Muscle of back (tissue), 11 donors: ENCODE data around the gene MFSD6. TPM values are rescaled to one million over a fixed set of nuclear protein-coding genes. Genes with fewer than 3 reads are reported as not detected.
"Not testable (repeated sequence)": the region's sequence is repeated elsewhere in the genome, so short reads cannot be mapped to it uniquely, and the experiment has no call there.

Source experiments
- DNase-seq, 3 donors: peaks; one replicate each; pipeline versions ENCODE4 v3.0.0 to v3.0.0-alpha.2; 2013
- polyA plus RNA-seq, 10 donors: library from polyadenylated mRNA; unstranded; fragments of 120-200 nt; gene quantifications; one replicate each; pipeline ENCODE4 v1.2.1, GENCODE V29; 2013; ENCODE audit not compliant: insufficient read length in 10 of 10

Gene MFSD6
- polyA plus RNA-seq, 10 donors = 7.6 to 13.6 (median 10.3) TPM

DNA sequence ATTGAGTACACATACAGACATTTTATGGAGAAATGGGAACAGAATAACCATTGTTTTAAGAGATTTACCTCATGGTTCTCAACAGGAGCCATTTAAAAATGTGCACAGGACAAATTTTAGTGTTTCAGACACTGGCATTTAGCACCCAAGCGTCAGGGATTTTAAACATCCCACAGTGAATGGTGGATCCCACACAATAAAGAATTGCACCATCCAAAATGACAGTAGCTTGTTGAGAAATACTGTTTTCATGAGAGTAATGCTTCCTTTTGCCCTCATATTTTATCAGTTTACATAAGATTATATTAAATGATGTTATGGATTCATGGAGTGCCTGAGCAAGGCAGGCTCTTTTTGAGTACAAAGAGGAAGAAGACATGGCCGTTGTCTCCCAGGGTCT lies 54.0 kb downstream of the MFSD6 start:
- no peak for DNase-seq

- DNase-seq = no peak
These were observed 54.5 kb downstream of the MFSD6 start for GRCh38 chr2:190462611-190463010.

DNA sequence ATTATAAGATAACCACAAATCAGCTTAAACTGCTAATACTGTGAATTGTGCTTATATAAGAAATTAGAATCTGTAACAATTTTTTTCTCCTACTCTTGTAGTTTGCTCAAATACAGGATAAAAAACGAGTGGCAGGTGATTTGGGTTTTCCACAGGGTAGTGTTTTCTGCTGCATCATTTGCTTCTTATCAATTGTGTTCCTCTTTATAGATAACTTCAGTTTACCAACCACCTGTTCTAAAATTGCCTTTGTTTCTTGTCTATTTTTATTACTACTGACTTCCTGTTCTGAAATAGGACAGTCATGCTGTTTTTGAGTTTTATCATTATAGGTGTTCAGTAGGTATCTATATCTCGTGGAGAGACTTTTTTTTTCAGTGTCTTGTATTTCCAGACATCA lies 56.9 kb downstream of the MFSD6 start:
- no peak for DNase-seq

- peak in 2 of 3 donors; percentile 34 to 63 for DNase-seq
These were observed 58.8 kb downstream of the MFSD6 start for GRCh38 chr2:190466819-190467446.

DNA sequence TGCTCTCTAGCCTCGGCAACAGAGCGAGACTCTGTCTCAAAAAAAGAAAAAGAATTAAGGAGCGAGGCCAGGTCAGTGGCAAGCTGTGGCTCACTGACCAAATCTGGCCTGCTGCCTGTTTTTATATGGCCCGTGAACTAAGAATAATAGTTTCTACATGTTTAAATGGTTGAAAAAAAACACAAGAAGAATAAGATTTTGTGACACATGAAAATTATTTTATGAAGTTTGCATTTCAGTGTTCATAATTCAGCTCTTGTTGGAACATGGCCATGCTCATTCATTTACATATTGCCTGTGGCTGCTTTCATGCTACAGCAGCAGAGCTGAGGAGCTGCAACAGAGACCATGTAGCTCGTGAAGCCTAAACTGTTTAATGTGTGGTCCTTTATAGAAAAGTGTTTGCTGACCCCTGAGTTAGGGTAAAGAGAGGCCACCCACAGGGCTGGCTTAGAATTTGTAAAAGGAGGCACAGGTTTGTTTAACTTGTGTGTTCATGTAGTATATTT lies 59.5 kb downstream of the MFSD6 start:
- peak; percentile 39 to 85 (median 65) for DNase-seq

DNA sequence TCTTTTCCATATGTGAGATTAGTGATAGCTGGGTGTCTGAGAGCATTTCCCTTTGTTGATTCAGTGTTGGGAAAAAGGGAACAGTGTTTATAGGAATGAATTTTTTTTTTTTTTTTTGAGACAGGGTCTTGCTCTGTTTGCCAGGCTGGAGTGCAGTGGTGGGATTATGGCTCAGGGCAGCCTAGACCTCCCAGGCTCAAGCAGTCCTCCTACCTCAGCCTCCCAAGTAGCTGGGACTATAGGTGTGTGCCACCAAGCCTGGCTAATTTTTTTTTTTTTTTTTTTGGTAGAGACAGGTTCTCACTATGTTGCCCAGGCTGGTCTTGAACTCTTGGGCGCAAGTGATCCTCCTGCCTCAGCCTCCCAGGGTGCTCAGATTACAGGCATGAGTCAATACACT lies 60.2 kb downstream of the MFSD6 start:
- DNase-seq = not testable (repeated sequence)

DNA sequence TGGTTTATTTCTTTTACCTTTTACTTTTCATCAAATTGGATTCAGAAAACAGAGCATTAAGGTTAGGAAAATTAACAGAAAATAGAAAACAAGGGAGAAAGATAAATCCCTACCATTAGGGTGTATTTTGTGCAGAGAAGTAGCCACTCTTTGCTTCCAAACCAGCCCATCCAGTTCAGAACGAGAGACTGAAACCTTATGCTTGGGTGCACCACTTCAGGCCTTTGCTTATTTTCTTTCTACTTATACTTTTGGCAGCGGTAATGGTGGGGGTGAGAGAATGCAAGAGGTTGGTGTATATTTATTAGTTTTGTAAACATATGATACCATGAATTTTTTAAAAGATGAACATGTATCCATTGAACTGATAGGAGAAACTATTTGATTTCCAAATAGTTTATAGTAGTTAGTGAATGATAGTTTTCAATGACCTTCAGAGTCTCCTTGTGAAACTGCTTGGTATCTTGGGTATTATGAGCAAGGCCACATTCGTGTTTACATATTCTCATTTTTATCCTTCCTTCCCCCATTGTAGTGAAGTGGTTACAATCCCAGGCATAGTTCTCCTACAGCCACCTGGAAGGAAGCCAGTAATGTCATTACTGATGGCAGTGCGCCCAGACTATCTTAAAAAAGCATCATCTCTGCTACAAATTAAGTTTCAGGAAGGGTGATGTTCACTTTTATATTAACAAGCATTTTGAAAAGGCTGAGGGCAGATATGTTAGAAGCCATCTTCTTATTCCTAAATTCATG lies 60.8 kb downstream of the MFSD6 start:
- DNase-seq = peak; percentile 95 to 97 (median 97)

- DNase-seq = peak; percentile 51 to 88 (median 75)
These were observed 61.6 kb downstream of the MFSD6 start for GRCh38 chr2:190469771-190470170.

GRCh38 chr2:190470256-190470826 lies 62.2 kb downstream of the MFSD6 start:
- DNase-seq = peak in 1 of 3 donors; percentile 28

- DNase-seq = peak in 2 of 3 donors; percentile 59 to 74
These were observed 69.7 kb downstream of the MFSD6 start for GRCh38 chr2:190477661-190478454.

GRCh38 chr2:190478572-190479195 lies 70.5 kb downstream of the MFSD6 start:
- no peak for DNase-seq

DNA sequence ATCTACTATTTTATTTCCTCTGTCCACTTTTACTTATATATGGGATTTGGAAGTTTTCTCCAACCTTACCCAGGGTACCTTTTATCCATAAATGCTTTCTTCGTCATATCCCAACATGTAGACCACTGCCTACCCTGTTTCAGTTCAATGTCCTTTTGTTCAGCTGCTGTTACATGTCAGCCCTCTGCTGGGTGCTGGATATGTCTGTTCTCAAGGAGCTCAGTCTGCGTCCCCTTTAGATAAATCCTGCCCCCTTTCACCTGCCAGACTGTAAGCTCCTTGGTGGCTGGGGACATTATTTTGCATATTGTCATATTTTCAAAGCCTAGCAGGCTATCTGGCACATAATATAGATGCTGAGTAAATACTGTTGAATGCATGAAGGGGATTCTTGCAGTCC lies 73.2 kb downstream of the MFSD6 start:
- no peak for DNase-seq

DNA sequence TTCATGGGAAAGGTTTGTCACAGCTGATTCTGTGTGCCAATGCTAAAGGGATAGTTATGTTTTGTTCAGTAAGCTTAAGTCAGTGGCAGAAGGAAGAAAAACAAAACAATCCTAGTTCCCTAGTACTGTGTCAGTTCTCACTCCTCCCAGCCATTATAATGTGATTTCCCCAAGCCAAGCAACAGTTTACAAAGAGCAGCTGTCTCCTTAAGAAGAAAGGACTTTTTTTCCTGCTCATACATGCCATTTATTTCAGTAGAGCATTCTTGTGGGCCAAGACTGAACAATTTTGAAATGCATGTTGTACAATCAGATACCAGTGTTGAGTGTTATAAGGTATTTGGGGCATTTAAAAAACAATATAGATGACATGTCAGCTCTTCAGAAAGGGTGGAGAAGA lies 74.3 kb downstream of the MFSD6 start:
- DNase-seq = no peak

GRCh38 chr2:190486037-190486623 lies 78.0 kb downstream of the MFSD6 start:
- peak in 1 of 3 donors; percentile 40 for DNase-seq

GRCh38 chr2:190488516-190489233 lies 80.5 kb downstream of the MFSD6 start:
- DNase-seq = no peak

DNA sequence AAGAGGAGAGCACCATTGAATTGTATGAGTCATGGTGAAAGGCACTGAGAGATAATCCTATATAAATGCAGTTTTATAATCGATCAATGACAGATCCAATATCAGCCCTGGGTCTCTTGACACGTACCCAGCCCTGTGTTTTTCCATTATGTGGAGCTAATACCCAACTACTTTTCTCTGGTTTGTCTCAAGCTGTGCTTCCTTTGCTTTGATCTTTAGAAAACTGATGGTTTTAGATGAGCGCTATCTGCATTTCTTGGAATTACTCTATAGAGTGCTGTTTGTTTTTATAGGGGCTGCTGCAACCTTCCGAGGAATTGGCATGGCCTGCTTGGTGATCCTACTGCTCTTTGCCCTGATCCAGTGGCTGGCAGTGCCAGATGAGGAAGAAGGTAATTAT lies 81.3 kb downstream of the MFSD6 start:
- DNase-seq = no peak

DNA sequence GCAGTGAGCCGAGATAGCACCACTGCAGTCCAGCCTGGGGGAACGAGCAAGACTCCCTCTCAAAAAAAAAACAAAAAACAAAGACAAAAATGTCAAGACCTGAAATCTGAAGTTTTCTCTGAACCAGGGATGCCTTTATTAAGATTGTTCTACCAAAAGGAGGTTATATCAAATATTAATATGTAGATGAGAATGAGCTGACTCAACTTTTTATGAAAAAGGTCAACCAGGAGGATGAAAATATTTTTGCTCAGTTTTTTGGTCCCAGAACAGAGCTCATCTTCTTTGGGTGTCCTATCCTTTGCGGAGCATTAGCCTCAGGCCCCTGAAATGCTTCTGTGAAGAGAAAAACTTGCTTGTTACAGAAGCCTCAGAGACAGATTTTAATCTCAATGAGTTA lies 82.3 kb downstream of the MFSD6 start:
- no peak for DNase-seq

DNA sequence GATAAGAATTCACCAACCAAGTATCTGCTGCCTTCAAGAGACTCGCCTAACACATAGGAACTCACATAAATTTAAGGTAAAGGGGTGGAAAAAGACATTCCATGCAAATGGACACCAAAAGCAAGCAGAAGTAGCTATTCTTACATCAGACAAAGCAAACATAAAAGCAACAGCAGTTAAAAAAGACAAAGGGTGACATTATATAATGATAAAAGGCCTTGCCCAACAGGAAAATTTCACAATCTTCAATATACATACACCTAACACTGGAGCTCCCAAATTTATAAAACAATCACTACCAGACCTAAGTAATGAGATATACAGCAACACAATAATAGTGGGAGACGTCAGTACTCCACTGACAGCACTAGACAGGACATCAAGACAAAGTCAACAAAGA lies 84.9 kb downstream of the MFSD6 start:
- DNase-seq = no peak

DNA sequence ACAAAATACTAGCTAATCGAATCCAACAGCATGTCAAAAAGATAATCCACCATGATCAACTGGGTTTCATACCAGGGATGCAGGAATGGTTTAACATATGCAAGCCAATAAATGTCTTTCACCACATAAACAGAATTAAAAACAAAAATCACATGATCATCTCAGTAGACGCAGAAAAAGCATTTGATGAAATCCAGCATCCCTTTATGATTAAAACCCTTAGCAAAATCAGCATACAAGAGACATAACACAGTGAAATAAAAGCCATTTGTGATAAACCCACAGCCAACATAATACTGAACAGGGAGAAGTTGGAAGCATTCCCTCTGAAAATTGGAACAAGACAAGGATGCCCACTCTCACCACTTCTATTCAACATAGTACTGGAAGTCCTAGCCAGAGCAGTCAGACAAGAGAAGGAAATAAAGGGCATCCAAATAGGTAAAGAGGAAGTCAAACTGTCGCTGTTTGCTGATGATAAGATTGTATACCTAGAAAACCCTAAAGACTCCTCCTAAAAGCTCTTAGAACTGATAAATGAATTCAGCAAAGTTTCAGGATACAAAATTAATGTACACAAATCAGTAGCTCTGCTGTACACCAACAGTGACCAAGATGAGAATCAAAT lies 86.6 kb downstream of the MFSD6 start:
- not testable (repeated sequence) for DNase-seq

GRCh38 chr2:190497428-190497827 lies 89.3 kb downstream of the MFSD6 start:
- no peak for DNase-seq
